ENCODE data around the gene ARAP1.

Gene ARAP1

GRCh38 chr11:72755713-72756285 lies 3.6 kb upstream of the ARAP1 start:
- Histone ChIP-seq H3K4me3 (ENCODE audit: low read length, poor library complexity, severe bottlenecking) (no peak overlapping the region), H3K4me1 (ENCODE audit: insufficient read depth, low read length, poor library complexity, severe bottlenecking) (peaks cover 25% of the 10 kb centered on the region), H3K27me3 (ENCODE audit: insufficient read depth, low read length, poor library complexity, severe bottlenecking) (no peaks in the 10 kb centered on the region), H3K9me3 (ENCODE audit: insufficient read depth, low read depth, low read length) (no peaks in the 10 kb centered on the region), H3F3A (ENCODE audit: low read depth) (no peaks in the 10 kb centered on the region), H4K20me1 (ENCODE audit: insufficient read depth, low read length, poor library complexity, severe bottlenecking) (peaks cover 6% of the 10 kb centered on the region), H3K9ac (ENCODE audit: low read depth, low read length, poor library complexity, severe bottlenecking) (no peak overlapping the region), H2AFZ (ENCODE audit: low read length) (no peak overlapping the region), H3K4me2 (ENCODE audit: low read depth, low read length, poor library complexity, severe bottlenecking) (no peak overlapping the region), H3K9me2 (replicated peaks; ENCODE audit: low read depth, low read length) (no peaks in the 10 kb centered on the region), H3K36me3 (ENCODE audit: insufficient read depth, low read length) (no peaks in the 10 kb centered on the region), H3K79me2 (ENCODE audit: insufficient read depth, low read length) (peaks cover 13% of the 10 kb centered on the region)
- TF ChIP-seq CTCF (conservative IDR thresholded peaks at IDR 0.05; ENCODE audit: low read length) (no peak), EZH2phosphoT487 (IDR thresholded peaks at IDR 0.05; ENCODE audit: borderline replicate concordance) (no peak)

GRCh38 chr11:72754544-72755155 lies 2.4 kb upstream of the ARAP1 start:
- no peaks in the 10 kb centered on the region for H3K27me3 ChIP-seq (ENCODE audit: insufficient read depth, low read length, poor library complexity, severe bottlenecking)
- H4K20me1 ChIP-seq (ENCODE audit: insufficient read depth, low read length, poor library complexity, severe bottlenecking): peaks cover 12% of the 10 kb centered on the region
- no peak overlapping the region for H3K4me2 ChIP-seq (ENCODE audit: low read depth, low read length, poor library complexity, severe bottlenecking)
- H2AFZ ChIP-seq (ENCODE audit: low read length): no peak overlapping the region
- H3K9ac ChIP-seq (ENCODE audit: low read depth, low read length, poor library complexity, severe bottlenecking): no peak overlapping the region
- H3K9me2 ChIP-seq (replicated peaks; ENCODE audit: low read depth, low read length): no peaks in the 10 kb centered on the region
- no peaks in the 10 kb centered on the region for H3F3A ChIP-seq (ENCODE audit: low read depth)
- no peak overlapping the region for H3K4me3 ChIP-seq (ENCODE audit: low read length, poor library complexity, severe bottlenecking)
- H3K79me2 ChIP-seq (ENCODE audit: insufficient read depth, low read length): peaks cover 25% of the 10 kb centered on the region
- H3K36me3 ChIP-seq (ENCODE audit: insufficient read depth, low read length): no peaks in the 10 kb centered on the region
- no peaks in the 10 kb centered on the region for H3K9me3 ChIP-seq (ENCODE audit: insufficient read depth, low read depth, low read length)
- no peak for TF ChIP-seq CTCF (conservative IDR thresholded peaks at IDR 0.05; ENCODE audit: low read length)
- TF ChIP-seq EZH2phosphoT487 (IDR thresholded peaks at IDR 0.05; ENCODE audit: borderline replicate concordance): no peak
- peaks cover 32% of the 10 kb centered on the region for H3K4me1 ChIP-seq (ENCODE audit: insufficient read depth, low read length, poor library complexity, severe bottlenecking)

- H3K4me3 ChIP-seq (ENCODE audit: low read length, poor library complexity, severe bottlenecking): no peak overlapping the region
- no peaks in the 10 kb centered on the region for H3K9me3 ChIP-seq (ENCODE audit: insufficient read depth, low read depth, low read length)
- H3K9me2 ChIP-seq (replicated peaks; ENCODE audit: low read depth, low read length): no peaks in the 10 kb centered on the region
- H3K4me2 ChIP-seq (ENCODE audit: low read depth, low read length, poor library complexity, severe bottlenecking): no peak overlapping the region
- no peaks in the 10 kb centered on the region for H3K36me3 ChIP-seq (ENCODE audit: insufficient read depth, low read length)
- TF ChIP-seq EZH2phosphoT487 (IDR thresholded peaks at IDR 0.05; ENCODE audit: borderline replicate concordance) (no peak), CTCF (conservative IDR thresholded peaks at IDR 0.05; ENCODE audit: low read length) (no peak)
- H3K4me1 ChIP-seq (ENCODE audit: insufficient read depth, low read length, poor library complexity, severe bottlenecking): peaks cover 32% of the 10 kb centered on the region
- H3K79me2 ChIP-seq (ENCODE audit: insufficient read depth, low read length): peaks cover 28% of the 10 kb centered on the region
- no peaks in the 10 kb centered on the region for H3F3A ChIP-seq (ENCODE audit: low read depth)
- H3K27me3 ChIP-seq (ENCODE audit: insufficient read depth, low read length, poor library complexity, severe bottlenecking): no peaks in the 10 kb centered on the region
- no peak overlapping the region for H3K9ac ChIP-seq (ENCODE audit: low read depth, low read length, poor library complexity, severe bottlenecking)
- no peak overlapping the region for H2AFZ ChIP-seq (ENCODE audit: low read length)
- peaks cover 12% of the 10 kb centered on the region for H4K20me1 ChIP-seq (ENCODE audit: insufficient read depth, low read length, poor library complexity, severe bottlenecking)
Measured at GRCh38 chr11:72754149-72754543, 1.9 kb upstream of the ARAP1 start.

All from Loucy (cell line).